ENCODE data around the gene OSBPL5. TPM values are rescaled to one million over a fixed set of nuclear protein-coding genes. Genes with fewer than 3 reads are reported as not detected.

OSBPL5 gene
- total and polyA plus RNA-seq, 11 donors = 10.1 to 27.7 (median 16.4) TPM

DNA sequence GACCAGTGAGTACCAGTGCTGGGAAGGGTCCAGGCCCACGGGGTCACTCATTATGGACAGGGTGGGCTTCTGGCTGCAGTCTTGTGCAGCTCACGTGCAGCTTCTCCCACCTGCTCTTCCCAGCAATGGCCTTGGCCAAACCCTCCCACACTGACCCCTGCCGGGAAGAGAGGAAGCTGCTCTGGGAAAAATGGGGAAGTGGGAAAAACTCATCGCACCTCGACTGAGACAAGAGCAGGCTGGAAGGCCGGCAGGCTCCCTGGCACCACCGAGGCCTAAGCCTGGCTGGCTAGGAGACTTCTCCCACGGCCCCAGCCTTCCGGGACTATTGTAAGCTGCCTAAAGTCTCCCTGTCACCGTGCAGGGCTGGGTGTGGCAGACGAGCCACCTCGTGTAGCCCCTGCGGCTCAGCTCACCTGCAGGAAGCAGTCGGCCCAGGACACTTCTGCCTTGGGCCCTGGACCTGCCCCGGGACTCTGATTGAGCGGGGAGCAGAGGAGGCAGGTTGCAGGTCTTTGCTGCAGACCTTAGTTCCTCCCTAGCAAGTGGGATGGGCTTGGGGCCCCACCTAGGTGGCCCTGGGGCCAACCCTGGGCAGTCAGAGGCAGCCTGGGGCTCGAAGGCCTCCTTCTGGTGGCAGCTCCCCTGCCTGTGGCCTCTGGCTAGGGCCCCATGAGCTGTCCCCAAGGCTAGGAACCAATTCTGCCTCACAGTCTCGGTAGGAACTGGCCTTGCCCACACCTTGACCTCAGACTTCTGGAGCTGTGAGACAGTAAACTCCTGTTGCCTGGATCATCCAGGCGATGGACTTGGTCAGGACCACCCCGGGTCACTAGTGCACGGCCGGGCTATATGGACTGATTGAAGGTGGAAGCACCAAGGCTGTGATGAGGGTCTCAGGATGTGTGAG is 30.4 kb upstream of the OSBPL5 start:
- peaks cover 0 to 23% (median 3%) of the 10 kb centered on the region in 9 donors for H3K27me3 ChIP-seq
- H3K36me3 ChIP-seq = no peaks in the 10 kb centered on the region
- TF ChIP-seq, protein P1, sequence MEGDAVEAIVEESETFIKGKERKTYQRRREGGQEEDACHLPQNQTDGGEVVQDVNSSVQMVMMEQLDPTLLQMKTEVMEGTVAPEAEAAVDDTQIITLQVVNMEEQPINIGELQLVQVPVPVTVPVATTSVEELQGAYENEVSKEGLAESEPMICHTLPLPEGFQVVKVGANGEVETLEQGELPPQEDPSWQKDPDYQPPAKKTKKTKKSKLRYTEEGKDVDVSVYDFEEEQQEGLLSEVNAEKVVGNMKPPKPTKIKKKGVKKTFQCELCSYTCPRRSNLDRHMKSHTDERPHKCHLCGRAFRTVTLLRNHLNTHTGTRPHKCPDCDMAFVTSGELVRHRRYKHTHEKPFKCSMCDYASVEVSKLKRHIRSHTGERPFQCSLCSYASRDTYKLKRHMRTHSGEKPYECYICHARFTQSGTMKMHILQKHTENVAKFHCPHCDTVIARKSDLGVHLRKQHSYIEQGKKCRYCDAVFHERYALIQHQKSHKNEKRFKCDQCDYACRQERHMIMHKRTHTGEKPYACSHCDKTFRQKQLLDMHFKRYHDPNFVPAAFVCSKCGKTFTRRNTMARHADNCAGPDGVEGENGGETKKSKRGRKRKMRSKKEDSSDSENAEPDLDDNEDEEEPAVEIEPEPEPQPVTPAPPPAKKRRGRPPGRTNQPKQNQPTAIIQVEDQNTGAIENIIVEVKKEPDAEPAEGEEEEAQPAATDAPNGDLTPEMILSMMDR (IDR thresholded peaks at IDR 0.05) = peak; percentile 24 to 54 (median 37)
- no peak for TF ChIP-seq POLR2A (IDR thresholded peaks at IDR 0.05)
- peaks cover 0 to 3% (median 0%) of the 10 kb centered on the region in 12 donors for H3K4me1 ChIP-seq
- intact Hi-C loops (cut with DNase I) = no loop called here
- WGBS, 4 donors = 53 to 74% (median 69%) methylated on average over 17 to 22 of the region's 22 CpGs
- ATAC-seq = peak in 2 of 4 donors; percentile 28 to 40
- no peak overlapping the region for H3K4me3 ChIP-seq
- H3K27ac ChIP-seq = no peak overlapping the region
- peak in 2 of 5 donors; percentile 10 to 25 for DNase-seq
- H3K9me3 ChIP-seq = no peaks in the 10 kb centered on the region

DNA sequence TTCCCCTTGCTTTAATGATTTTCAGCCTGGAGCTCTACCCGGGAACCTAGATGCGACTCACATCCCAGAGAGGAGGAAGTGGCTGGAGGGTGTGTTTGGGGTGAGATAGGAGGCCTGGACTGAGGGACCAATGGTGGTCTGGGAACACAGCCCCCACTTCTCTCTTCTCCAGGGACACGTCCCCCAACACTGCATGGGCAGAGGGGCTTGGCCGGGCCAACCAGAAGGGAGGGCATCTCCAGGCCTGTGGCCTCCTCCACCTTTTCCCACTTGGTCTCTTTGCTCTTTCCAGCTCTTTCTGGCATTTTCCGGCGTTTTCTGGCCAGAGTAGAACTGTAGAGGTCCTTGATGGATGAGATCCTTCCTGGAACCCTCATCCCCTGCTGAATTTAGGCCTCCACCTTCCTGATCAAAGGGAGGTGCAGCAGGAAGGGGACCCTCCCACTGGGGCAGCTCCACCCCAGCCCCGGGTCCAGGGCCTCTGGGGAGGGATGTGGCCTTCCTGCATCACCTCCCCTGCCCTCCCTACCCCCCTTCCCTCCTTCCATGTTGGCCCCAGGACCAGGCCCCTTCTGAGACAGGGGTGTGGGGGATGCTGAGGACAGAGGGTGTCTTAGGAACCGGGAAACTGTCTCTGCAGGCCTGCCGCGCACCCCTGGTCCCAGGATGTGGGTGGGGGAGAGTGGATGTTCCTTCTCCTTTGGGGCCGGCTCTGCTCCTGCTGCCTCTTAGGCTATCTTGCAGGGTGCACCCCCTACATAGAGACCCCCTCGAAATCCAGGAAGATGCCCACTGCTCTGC is 29.1 kb upstream of the OSBPL5 start:
- Histone ChIP-seq H3K36me3 (no peaks in the 10 kb centered on the region), H3K4me3 (no peak overlapping the region), H3K27me3 (peaks cover 0 to 14% (median 0%) of the 10 kb centered on the region in 9 donors), H3K4me1 (peaks cover 0 to 3% (median 0%) of the 10 kb centered on the region in 12 donors), H3K27ac (no peak overlapping the region), H3K9me3 (no peaks in the 10 kb centered on the region)
- intact Hi-C loops (cut with DNase I) = no loop called here
- ATAC-seq (no peak), DNase-seq (peak in 1 of 5 donors; percentile 24)
- 74 to 78% (median 75%) methylated on average over 12 of the region's 12 CpGs for WGBS, 4 donors
- no peak for TF ChIP-seq POLR2A (IDR thresholded peaks at IDR 0.05)
- TF ChIP-seq, protein P1 (IDR thresholded peaks at IDR 0.05) = no peak

DNA sequence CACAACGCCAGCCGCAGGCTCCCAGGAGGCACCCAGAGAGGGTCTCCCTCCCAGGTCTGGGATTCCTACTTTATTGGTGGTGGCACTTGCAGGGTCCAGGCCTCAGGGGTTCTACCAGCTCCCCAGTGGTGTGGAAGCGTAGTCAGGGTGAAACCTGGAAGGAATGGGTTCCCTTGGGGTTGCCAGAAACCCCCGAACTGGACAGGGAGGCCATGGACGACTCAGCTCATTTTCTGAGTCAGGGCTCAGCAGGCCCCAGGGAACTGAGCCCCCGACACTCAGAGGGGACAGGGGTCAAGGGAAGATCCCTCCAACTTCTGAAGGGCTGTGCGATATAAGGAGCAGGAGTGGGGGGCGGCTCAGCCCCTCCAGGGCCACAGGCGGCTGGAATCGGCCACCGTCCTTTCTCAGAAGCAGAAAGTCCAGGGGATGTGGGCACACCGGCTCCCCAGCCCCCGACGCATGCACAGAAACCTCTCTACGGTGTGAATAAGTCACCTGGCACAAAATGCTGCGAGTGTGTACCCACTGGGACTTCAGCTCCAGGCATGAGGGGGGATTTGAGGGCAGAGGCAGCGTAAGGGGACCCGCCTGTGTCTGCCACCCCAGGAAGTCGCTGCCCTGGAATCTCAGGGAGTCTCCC is 28.4 kb upstream of the OSBPL5 start:
- H3K27ac ChIP-seq = no peak overlapping the region
- no peak overlapping the region for H3K4me3 ChIP-seq
- peaks cover 0 to 3% (median 0%) of the 10 kb centered on the region in 12 donors for H3K4me1 ChIP-seq
- TF ChIP-seq, protein P1 (IDR thresholded peaks at IDR 0.05) = no peak
- TF ChIP-seq POLR2A (IDR thresholded peaks at IDR 0.05) = no peak
- H3K9me3 ChIP-seq = no peaks in the 10 kb centered on the region
- intact Hi-C loops (cut with DNase I) = no loop called here
- DNase-seq = peak in 1 of 5 donors; percentile 10
- WGBS, 4 donors = 85 to 89% (median 87%) methylated on average over 19 of the region's 19 CpGs
- H3K27me3 ChIP-seq = peaks cover 0 to 12% (median 0%) of the 10 kb centered on the region in 9 donors
- no peak for ATAC-seq
- no peaks in the 10 kb centered on the region for H3K36me3 ChIP-seq

Measured in heart left ventricle (tissue), 16 donors.